H1 (cell line): ENCODE measurements around the gene MICA. TPM values are rescaled to one million over a fixed set of nuclear protein-coding genes. Genes with fewer than 3 reads are reported as not detected.
"Not testable (repeated sequence)": the region's sequence is repeated elsewhere in the genome, so short reads cannot be mapped to it uniquely, and the experiment has no call there.

ENCODE experiments used
- CTCF ChIA-PET: fragments of 300-600 bp; sonication (Branson Sonifier 250); formaldehyde crosslinking; loops from one replicate; lab custom pipeline; 2021; ENCODE audit not compliant: partially characterized antibody; lab: Charles Lee
- POLR2A ChIA-PET: fragments of 300-600 bp; sonication (Branson Sonifier 250); formaldehyde crosslinking; loops from one replicate; lab custom pipeline; 2021; ENCODE audit warnings: inconsistent platforms; ENCODE audit not compliant: partially characterized antibody; lab: Charles Lee
- DNase-seq, 2 experiments: peaks; one replicate each; pipeline versions ENCODE4 v3.0.0 to v3.0.0-alpha.2; 2010 to 2022; ENCODE audit warnings: low spot score in 2 of 2, low read depth in 1 of 2, mixed read lengths in 1 of 2
- FAIRE-seq: peaks from 2 replicates; lab custom pipeline; 2011; peaks lifted over from hg19 to GRCh38; lab: Jason Lieb, UNC
- H2AFZ ChIP-seq: 2 replicates; pipeline ENCODE4 v1.8.1; 2012; ENCODE audit warnings: low read length, inconsistent platforms
- H2AK5ac ChIP-seq: 2 replicates; pipeline ENCODE4 v1.6.1; 2013; ENCODE audit warnings: low read depth, low read length
- H2BK120ac ChIP-seq: replicated peaks from 2 replicates; pipeline ENCODE3; 2013; ENCODE audit warnings: low read depth, low read length, inconsistent platforms
- H2BK12ac ChIP-seq: 2 replicates; pipeline ENCODE4 v1.6.1; 2013; ENCODE audit warnings: low read depth, low read length
- H2BK15ac ChIP-seq: 2 replicates; pipeline ENCODE4 v1.6.1; 2013; ENCODE audit warnings: low read length
- H2BK20ac ChIP-seq: 2 replicates; pipeline ENCODE4 v1.6.1; 2013; ENCODE audit warnings: low read length
- H2BK5ac ChIP-seq: 2 replicates; pipeline ENCODE4 v1.6.1; 2013; ENCODE audit warnings: low read depth, low read length
- H3K14ac ChIP-seq: 2 replicates; pipeline ENCODE4 v1.6.1; 2013; ENCODE audit warnings: inconsistent platforms; ENCODE audit not compliant: insufficient read length
- H3K18ac ChIP-seq: 2 replicates; pipeline ENCODE4 v1.6.1; 2013; ENCODE audit warnings: low read length; ENCODE audit errors: extremely low read depth
- H3K23ac ChIP-seq: 2 replicates; pipeline ENCODE4 v1.6.1; 2013; ENCODE audit warnings: inconsistent platforms; ENCODE audit not compliant: insufficient read length
- H3K23me2 ChIP-seq: 2 replicates; pipeline ENCODE4 v1.6.1; 2013; ENCODE audit warnings: low read depth, low read length
- H3K27ac ChIP-seq: 2 replicates; pipeline ENCODE4 v1.6.1; 2011; ENCODE audit warnings: low read depth, low read length, inconsistent platforms
- H3K27me3 ChIP-seq, 4 experiments: replicated peaks in 1 of 4; 1 replicate in 1 of 4; 2 replicates in 3 of 4; pipeline versions ENCODE4 v1.6.1 to v1.8.1; 2011 to 2013; ENCODE audit warnings: low read length in 3 of 4, mild to moderate bottlenecking in 3 of 4, inconsistent platforms in 2 of 4, mixed read lengths in 2 of 4, moderate library complexity in 1 of 4; ENCODE audit not compliant: control insufficient read depth in 3 of 4, insufficient read depth in 3 of 4; ENCODE audit errors: extremely low read depth in 1 of 4
- H3K36me3 ChIP-seq, 4 experiments: 2 replicates each; pipeline versions ENCODE4 v1.6.1 to v1.8.1; 2011 to 2013; ENCODE audit warnings: mild to moderate bottlenecking in 4 of 4, low read length in 3 of 4, moderate library complexity in 2 of 4, control low read depth in 1 of 4, inconsistent platforms in 1 of 4; ENCODE audit not compliant: insufficient read depth in 4 of 4, control insufficient read depth in 2 of 4
- H3K4ac ChIP-seq: replicated peaks from 2 replicates; pipeline ENCODE3; 2013; ENCODE audit warnings: low read length, low read depth, mixed read lengths, inconsistent platforms; ENCODE audit not compliant: insufficient read length
- H3K4me1 ChIP-seq, 4 experiments: replicated peaks in 1 of 4; 1 replicate in 1 of 4; 2 replicates in 3 of 4; pipeline versions ENCODE4 v1.6.1 to v1.8.1; 2011 to 2013; ENCODE audit warnings: low read length in 3 of 4, inconsistent platforms in 2 of 4, mixed read lengths in 1 of 4; ENCODE audit not compliant: insufficient read depth in 4 of 4, control insufficient read depth in 3 of 4
- H3K4me2 ChIP-seq, 2 experiments: 2 replicates each; pipeline versions ENCODE4 v1.6.1 to v1.8.1; 2011 to 2013; ENCODE audit warnings: low read depth in 2 of 2, low read length in 2 of 2, control low read depth in 1 of 2, inconsistent platforms in 1 of 2, mild to moderate bottlenecking in 1 of 2; ENCODE audit not compliant: insufficient read depth in 1 of 2
- H3K4me3 ChIP-seq, 4 experiments: fragments of 200-600, 300-600 bp in 1 of 4; sonication (generic), shearing (Covaris generic), sonication (Bioruptor Twin) in 1 of 4; 2 replicates each; pipeline versions ENCODE4 v1.5.1 to v1.8.1; 2011 to 2016; ENCODE audit warnings: low read length in 4 of 4, low read depth in 3 of 4, control low read depth in 2 of 4, inconsistent platforms in 2 of 4, mild to moderate bottlenecking in 2 of 4, mixed read lengths in 1 of 4, moderate library complexity in 1 of 4; ENCODE audit not compliant: insufficient read depth in 2 of 4; ENCODE audit errors: extremely low read depth in 1 of 4
- H3K56ac ChIP-seq: replicated peaks from 2 replicates; pipeline ENCODE3; 2013; ENCODE audit warnings: low read depth, mild to moderate bottlenecking, mixed read lengths, low read length, inconsistent platforms; ENCODE audit not compliant: insufficient read length
- H3K79me1 ChIP-seq: 2 replicates; pipeline ENCODE4 v1.6.1; 2013; ENCODE audit warnings: low read depth, low read length, control low read depth
- H3K79me2 ChIP-seq, 2 experiments: 2 replicates each; pipeline versions ENCODE4 v1.6.1 to v1.8.1; 2012 to 2013; ENCODE audit warnings: low read length in 2 of 2, mild to moderate bottlenecking in 2 of 2, inconsistent platforms in 1 of 2; ENCODE audit not compliant: insufficient read depth in 2 of 2, control insufficient read depth in 1 of 2
- H3K9ac ChIP-seq, 4 experiments: replicated peaks in 1 of 4; 1 replicate in 1 of 4; 2 replicates in 3 of 4; pipeline versions ENCODE4 v1.6.1 to v1.8.1; 2011 to 2013; ENCODE audit warnings: low read depth in 3 of 4, low read length in 3 of 4, control low read depth in 2 of 4, mild to moderate bottlenecking in 2 of 4, moderate library complexity in 2 of 4, inconsistent platforms in 1 of 4; ENCODE audit errors: extremely low read depth in 1 of 4
- H3K9me3 ChIP-seq, 2 experiments: 2 replicates each; pipeline versions ENCODE4 v1.6.1 to v1.8.1; 2012 to 2013; ENCODE audit warnings: mild to moderate bottlenecking in 2 of 2, moderate library complexity in 2 of 2, control low read depth in 1 of 2, inconsistent platforms in 1 of 2, low read depth in 1 of 2, low read length in 1 of 2, mixed read lengths in 1 of 2; ENCODE audit not compliant: insufficient read depth in 2 of 2
- H4K20me1 ChIP-seq, 2 experiments: replicated peaks in 1 of 2; 2 replicates each; pipeline versions ENCODE3 to v1.8.1; 2011 to 2013; ENCODE audit warnings: inconsistent platforms in 2 of 2, low read length in 2 of 2, mild to moderate bottlenecking in 1 of 2; ENCODE audit not compliant: insufficient read depth in 2 of 2, control insufficient read depth in 1 of 2
- H4K5ac ChIP-seq: 2 replicates; pipeline ENCODE4 v1.6.1; 2013; ENCODE audit warnings: low read length, low read depth, mixed read lengths, inconsistent platforms; ENCODE audit not compliant: insufficient read length
- H4K8ac ChIP-seq: 2 replicates; pipeline ENCODE4 v1.8.0; 2013; ENCODE audit warnings: mild to moderate bottlenecking, moderate library complexity, low read length, inconsistent platforms; ENCODE audit not compliant: insufficient read depth; ENCODE audit errors: extremely low read depth
- H4K91ac ChIP-seq: replicated peaks from 2 replicates; pipeline ENCODE3; 2013; ENCODE audit warnings: low read length, mixed read lengths, inconsistent platforms; ENCODE audit not compliant: insufficient read length
- CBX8 ChIP-seq: fragments of 300-800, 300-1000 bp; sonication (generic); IDR thresholded peaks from 2 replicates; pipeline ENCODE4 v1.7.1; 2016; ENCODE audit warnings: low read depth, low read length, borderline replicate concordance
- KDM1A ChIP-seq: fragments of 200-600, 300-600 bp; sonication (generic); IDR thresholded peaks from 2 replicates; pipeline ENCODE4 v1.7.1; 2016; ENCODE audit warnings: mild to moderate bottlenecking, low read length, borderline replicate concordance
- SIN3A ChIP-seq, 2 experiments: IDR thresholded peaks in 1 of 2; conservative IDR thresholded peaks in 1 of 2; 2 replicates each; pipeline ENCODE4 v1.6.1; 2011 to 2012; ENCODE audit warnings: low read length in 2 of 2, improper control_type of control experiment in 1 of 2, low read depth in 1 of 2, mild to moderate bottlenecking in 1 of 2
- SP2 ChIP-seq: IDR thresholded peaks from 2 replicates; pipeline ENCODE4 v1.6.1; 2012; ENCODE audit warnings: mild to moderate bottlenecking, low read length, inconsistent platforms
- WGBS, 2 experiments: shearing (Covaris generic) in 1 of 2; methylation state at CpG; one replicate each; pipeline versions ENCODE4 v1.1.6 to v1.1.7; 2013 to 2015; ENCODE audit warnings: low lambda C conversion rate in 2 of 2, mixed read lengths in 2 of 2, inconsistent platforms in 1 of 2, low coverage in 1 of 2, missing lambda C conversion rate in 1 of 2; ENCODE audit not compliant: insufficient replicate concordance in 2 of 2, insufficient coverage in 1 of 2, insufficient read length in 1 of 2; ENCODE audit errors: extremely low coverage in 1 of 2, missing lambda C conversion rate in 1 of 2; 5-methylcytosine and 5-hydroxymethylcytosine counted together
- polyA plus RNA-seq, 7 experiments: library from polyadenylated mRNA; depleted of rRNA in 3 of 7; stranded (reverse) in 5 of 7; unstranded in 2 of 7; fragments of >200 nt in 5 of 7; fragments of 200-250 nt in 2 of 7; gene quantifications; 1 replicate in 5 of 7; 2 replicates in 1 of 7; 4 replicates in 1 of 7; pipeline versions ENCODE4 v1.2.1 to v1.2.3, GENCODE V29; 2011 to 2013; ENCODE audit warnings: missing spikeins in 2 of 7, mixed read lengths in 2 of 7
- total RNA-seq: library from RNA; stranded (reverse); fragmentation: NEBNext Ultra II Directional; extraction: Animal tissue kit (Norgen Biotek cat#: 25700); gene quantifications from 2 replicates; pipeline ENCODE4 v1.2.1, GENCODE V29; 2021

MICA gene
- total and polyA plus RNA-seq, 2 of the 8 experiments (the other 6 are each of a cell fraction or from before 2014, with no cell fraction given) = 12.5 to 16.3 TPM

DNA sequence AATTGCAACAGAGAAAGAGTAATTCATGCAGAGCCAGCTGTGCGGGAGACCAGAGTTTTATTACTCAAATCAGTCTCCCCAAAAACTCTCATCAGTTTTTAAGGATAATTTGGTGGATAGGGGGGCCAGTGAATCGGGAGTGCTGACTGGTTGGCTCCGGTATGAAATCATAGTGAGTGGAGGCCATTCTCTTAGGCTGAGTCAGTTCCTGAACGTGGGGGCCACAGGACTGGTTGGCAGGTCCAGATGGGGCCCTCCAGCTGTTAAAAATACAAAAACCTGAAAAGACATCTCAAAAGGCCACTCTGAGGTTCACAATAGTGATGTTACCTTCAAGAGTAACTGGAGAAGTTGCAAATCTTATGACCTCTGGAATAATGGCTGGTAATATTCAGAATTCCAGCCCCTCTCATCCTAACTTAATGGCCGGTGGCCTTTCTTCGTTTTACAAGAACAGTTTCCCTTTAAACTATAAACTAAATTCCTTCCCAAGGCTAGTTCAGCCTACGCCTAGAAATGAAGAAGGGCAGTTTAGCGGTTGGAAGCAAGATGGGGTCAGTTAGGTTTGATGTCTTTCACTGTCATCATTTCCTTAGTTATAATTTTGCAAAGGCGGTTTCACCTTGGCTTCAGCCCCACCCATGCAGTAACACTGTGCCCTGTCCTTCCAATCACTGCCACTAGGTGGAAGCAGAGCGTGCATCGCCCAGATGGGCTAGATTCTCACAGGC, 6.8 kb upstream of the MICA start (continued):
- TF ChIP-seq SIN3A (conservative IDR thresholded peaks at IDR 0.05 in 1 of 2, IDR thresholded peaks at IDR 0.05 in 1 of 2; ENCODE audit: low read depth in 1 of 2, low read length in 2 of 2) (no peak), SP2 (no peak), CBX8 (no peak), KDM1A (no peak)

DNA sequence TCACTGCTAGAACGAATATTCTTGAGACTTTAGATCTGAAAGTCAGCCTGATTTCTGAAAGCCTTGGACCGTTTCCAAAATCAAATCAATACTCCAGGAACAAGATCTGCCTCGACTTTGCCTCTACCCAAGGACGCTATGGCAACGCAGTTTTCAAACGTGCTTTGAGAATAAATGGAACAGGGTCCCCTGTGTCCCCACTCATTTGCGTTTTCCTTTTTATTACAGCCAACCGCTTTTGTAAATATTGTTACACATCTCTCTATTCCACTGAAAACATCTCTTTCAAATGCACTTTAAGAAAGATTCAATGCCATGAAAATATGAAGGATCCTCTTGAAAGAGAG, 6.3 kb upstream of the MICA start:
- H2BK15ac ChIP-seq, H2BK5ac ChIP-seq, H3K14ac ChIP-seq, H3K27me3 ChIP-seq, H4K5ac ChIP-seq, H2AK5ac ChIP-seq, H3K56ac ChIP-seq, H3K4me1 ChIP-seq, H3K23me2 ChIP-seq, H2AFZ ChIP-seq, H3K79me1 ChIP-seq, H3K23ac ChIP-seq, H3K27ac ChIP-seq, H3K9me3 ChIP-seq, H4K20me1 ChIP-seq, H3K4me2 ChIP-seq, FAIRE-seq, H3K4ac ChIP-seq, H2BK20ac ChIP-seq, H4K8ac ChIP-seq, H3K36me3 ChIP-seq, DNase-seq, H3K9ac ChIP-seq, H4K91ac ChIP-seq, H3K18ac ChIP-seq, H2BK12ac ChIP-seq, H3K4me3 ChIP-seq, H3K79me2 ChIP-seq, H2BK120ac ChIP-seq: not testable (repeated sequence)
- ChIA-PET CTCF (interaction anchor here (0.6 to 5.3 kb wide), 9 partner anchors 17 to 281 kb away, joined by 3 to 45 read pairs (median 4); no protein-coding TSS in a partner anchor), POLR2A (interaction anchor here (2.2 kb wide), 1 partner anchor 45 kb away, joined by 5 read pairs; no protein-coding TSS in a partner anchor)
- WGBS, 2 experiments = 42% methylated on average over 8 of the region's 8 CpGs; no CpG with 5 or more reads in 1 of the 2 experiments
